Measurements from ENCODE around the gene RNASE8.

Gene RNASE8

GRCh38 chr14:21074398-21075272 is 17.0 kb downstream of the RNASE8 start:
- no peak for DNase-seq

- no peak for DNase-seq
Measured at GRCh38 chr14:21075719-21076437, 18.3 kb downstream of the RNASE8 start.

GRCh38 chr14:21077672-21078071 is 20.1 kb downstream of the RNASE8 start:
- no peak for DNase-seq

- no peak for DNase-seq
Measured at GRCh38 chr14:21078287-21078686, 20.7 kb downstream of the RNASE8 start.

DNA sequence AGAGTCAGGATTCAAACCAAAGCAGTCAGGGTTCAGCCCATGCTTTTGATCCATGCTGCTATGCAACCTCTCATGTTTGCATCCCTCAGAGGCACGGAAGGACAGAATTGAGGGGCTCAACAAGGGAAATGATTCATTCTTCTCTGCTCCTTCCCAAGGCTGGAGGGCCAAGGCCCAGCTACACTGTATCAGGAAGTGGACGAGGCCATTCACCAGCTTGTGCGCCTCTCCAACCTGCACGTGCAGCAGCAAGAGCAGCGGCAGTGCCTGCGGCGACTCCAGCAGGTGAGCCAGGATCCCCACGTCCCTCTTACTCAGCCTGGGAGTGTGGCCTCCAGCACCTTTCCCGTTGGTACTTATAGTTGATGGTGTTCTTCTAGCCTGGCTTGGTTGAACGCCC is 21.1 kb downstream of the RNASE8 start:
- DNase-seq = no peak

GRCh38 chr14:21081521-21082142 is 24.0 kb downstream of the RNASE8 start:
- DNase-seq = no peak

- no peak for DNase-seq
Measured at GRCh38 chr14:21083565-21084325, 26.1 kb downstream of the RNASE8 start.

DNA sequence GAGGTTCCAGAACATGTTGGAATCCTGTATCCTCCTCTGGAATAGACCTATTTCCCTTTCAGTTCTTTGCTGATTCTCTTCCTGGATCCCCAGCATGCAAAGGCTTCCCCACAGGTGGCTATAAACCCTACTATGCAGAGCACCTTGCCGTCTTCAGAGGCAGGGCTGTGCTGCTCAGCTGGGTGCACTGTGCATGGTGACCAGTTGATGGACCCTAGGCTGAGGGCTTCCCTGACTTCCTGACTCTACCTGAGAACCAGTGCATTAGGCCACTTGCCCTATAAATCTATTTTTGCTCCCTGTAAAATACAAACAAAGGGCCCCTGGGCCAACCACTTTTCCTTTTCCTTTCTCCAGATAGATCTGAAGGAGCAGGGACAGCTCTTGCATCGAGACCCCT is 26.8 kb downstream of the RNASE8 start:
- no peak for DNase-seq

GRCh38 chr14:21084998-21085853 is 27.6 kb downstream of the RNASE8 start:
- no peak for DNase-seq

DNA sequence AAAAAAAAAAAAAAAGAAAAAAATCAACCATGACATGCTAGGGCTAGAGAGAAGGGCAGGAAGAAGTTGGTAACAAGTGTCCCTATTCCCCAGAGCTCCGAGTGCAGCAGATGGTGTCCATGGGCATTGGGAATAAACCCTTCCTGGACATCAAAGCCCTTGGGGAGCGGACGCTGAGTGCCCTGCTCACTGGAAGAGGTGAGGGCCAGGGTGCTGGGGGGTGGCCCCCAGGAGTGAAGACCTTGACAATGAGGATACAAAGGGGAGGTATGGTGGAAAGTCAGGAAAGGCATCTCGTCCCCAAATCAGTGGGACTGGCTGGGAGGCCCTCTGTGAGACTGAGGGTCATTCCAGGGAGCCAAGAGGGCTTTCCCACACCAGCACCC is 29.3 kb downstream of the RNASE8 start:
- DNase-seq = no peak

GRCh38 chr14:21087294-21088091 is 29.9 kb downstream of the RNASE8 start:
- DNase-seq = no peak

- no peak for DNase-seq
Measured at GRCh38 chr14:21088687-21089086, 31.1 kb downstream of the RNASE8 start.

DNA sequence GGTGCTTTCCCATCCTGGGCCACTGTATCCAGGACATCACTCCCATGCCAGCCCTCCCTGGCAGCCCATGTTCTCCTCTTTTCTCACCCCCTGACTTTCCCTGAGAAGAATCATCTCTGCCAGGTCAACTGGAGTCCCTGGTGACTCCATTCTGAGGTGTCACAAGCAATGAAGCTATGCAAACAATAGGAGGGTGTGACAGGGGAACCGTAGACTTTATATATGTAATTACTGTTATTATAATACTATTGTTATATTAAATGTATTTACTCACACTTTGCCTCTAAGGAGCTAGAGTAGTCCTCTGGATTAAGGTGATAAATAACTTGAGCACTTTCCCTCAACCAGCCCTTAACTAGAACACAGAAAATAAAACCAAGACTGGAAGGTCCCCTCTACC is 31.6 kb downstream of the RNASE8 start:
- DNase-seq = no peak

DNA sequence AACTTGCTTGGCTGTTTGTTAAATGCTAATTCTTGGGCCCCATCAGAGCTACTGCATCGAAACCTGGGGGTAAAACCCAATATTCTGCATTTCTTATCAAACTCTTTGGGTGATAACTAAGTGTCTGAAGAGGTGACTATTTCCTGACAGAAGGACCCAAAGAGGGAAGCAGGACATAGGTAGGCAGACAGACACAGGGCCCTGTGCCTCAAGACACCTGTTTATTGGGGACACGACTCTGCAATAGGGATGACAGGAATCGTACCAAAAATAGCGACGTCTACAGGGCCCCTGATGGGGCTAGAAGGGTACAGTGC is 32.2 kb downstream of the RNASE8 start:
- no peak for DNase-seq

- DNase-seq = peak; percentile 83
Measured at GRCh38 chr14:21090194-21090939, 32.7 kb downstream of the RNASE8 start.

- no peak for DNase-seq
Measured at GRCh38 chr14:21090940-21091663, 33.5 kb downstream of the RNASE8 start.

- no peak for DNase-seq
Measured at GRCh38 chr14:21091821-21092272, 34.2 kb downstream of the RNASE8 start.

DNA sequence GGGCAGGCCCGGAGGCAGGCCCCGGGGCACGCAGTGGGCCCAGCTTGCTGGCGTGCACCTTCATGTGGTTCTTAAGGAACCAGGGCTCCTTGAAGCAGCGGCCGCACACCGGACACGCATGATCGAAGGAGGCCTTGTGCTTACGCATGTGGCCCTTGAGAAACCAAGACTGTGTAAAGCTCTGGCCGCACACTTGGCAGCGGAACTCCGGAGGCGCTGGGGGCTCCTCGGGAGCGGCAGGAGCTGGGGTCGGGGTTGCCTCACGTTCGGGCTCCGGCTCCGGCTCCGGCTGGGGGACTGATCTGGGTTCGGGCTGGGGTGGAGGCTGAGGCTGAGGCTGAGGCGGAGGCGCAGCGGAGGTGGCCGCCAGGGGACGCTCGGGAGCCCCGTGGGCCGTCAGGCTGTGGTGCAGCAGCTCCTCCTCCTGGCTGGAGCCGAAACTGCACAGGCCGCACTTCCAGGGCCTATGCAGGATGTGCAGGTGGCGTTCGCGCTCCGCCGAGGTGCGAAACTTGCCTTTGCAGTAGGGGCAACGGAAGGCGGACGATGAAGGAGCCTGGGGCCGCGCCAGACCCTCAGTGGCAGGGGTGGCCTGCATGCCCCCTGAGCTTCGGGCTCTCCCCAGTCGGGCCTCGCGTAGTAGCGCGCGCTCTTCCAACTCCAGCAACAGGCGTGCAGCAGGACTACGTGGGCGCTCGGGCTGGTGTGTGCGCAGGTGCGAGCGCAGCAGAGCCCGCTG is 34.8 kb downstream of the RNASE8 start:
- DNase-seq = peak; percentile 99

GRCh38 chr14:21093018-21093417 is 35.4 kb downstream of the RNASE8 start:
- DNase-seq = no peak
